HepG2 (cell line): ENCODE data around the gene ITPR1. TPM values are rescaled to one million over a fixed set of nuclear protein-coding genes. Genes with fewer than 3 reads are reported as not detected.

Experiments
- ARNTL ChIP-seq: sonication (generic); formaldehyde crosslinking; IDR thresholded peaks from 2 replicates; pipeline ENCODE4 v1.4.0; 2020; ENCODE audit warnings: mild to moderate bottlenecking, missing genetic modification reagents
- KMT2A ChIP-seq: sonication (generic); formaldehyde crosslinking; IDR thresholded peaks from 2 replicates; pipeline ENCODE4 v1.4.0; 2020; ENCODE audit warnings: missing genetic modification reagents
- REL ChIP-seq: sonication (generic); formaldehyde crosslinking; conservative IDR thresholded peaks from 2 replicates; pipeline ENCODE4 v1.8.0; 2022; ENCODE audit warnings: mild to moderate bottlenecking, missing genetic modification reagents, moderate library complexity
- SRSF9 ChIP-seq: fragments of 200-400 bp; formaldehyde crosslinking; IDR thresholded peaks from 2 replicates; pipeline ENCODE4 v1.6.1; 2018; ENCODE audit warnings: borderline replicate concordance, mild to moderate bottlenecking, low read depth, low read length; ENCODE audit not compliant: insufficient read depth, poor library complexity, severe bottlenecking
- XBP1 ChIP-seq: sonication (generic); formaldehyde crosslinking; IDR thresholded peaks from 2 replicates; pipeline ENCODE4 v1.5.0; 2020; ENCODE audit warnings: missing genetic modification reagents
- ZMYM3 ChIP-seq: sonication (generic); formaldehyde crosslinking; IDR thresholded peaks from 2 replicates; pipeline ENCODE4 v1.5.1; 2020; ENCODE audit warnings: mild to moderate bottlenecking, missing genetic modification reagents
- ZNF251 ChIP-seq: sonication (generic); formaldehyde crosslinking; IDR thresholded peaks from 2 replicates; pipeline ENCODE4 v1.9.0; 2021; ENCODE audit warnings: mild to moderate bottlenecking, missing genetic modification reagents
- ZNF33B ChIP-seq: sonication (generic); formaldehyde crosslinking; IDR thresholded peaks from 2 replicates; pipeline ENCODE4 v1.5.1; 2020; ENCODE audit warnings: mild to moderate bottlenecking, missing genetic modification reagents
- ZNF569 ChIP-seq: sonication (generic); formaldehyde crosslinking; IDR thresholded peaks from 2 replicates; pipeline ENCODE4 v1.5.0; 2020; ENCODE audit warnings: mild to moderate bottlenecking, missing genetic modification reagents, moderate library complexity, borderline replicate concordance
- ZNF747 ChIP-seq: sonication (generic); formaldehyde crosslinking; IDR thresholded peaks from 2 replicates; pipeline ENCODE4 v1.8.1; 2023; ENCODE audit warnings: missing genetic modification reagents, mild to moderate bottlenecking, borderline replicate concordance
- polyA plus RNA-seq, 8 experiments: library from polyadenylated mRNA; depleted of rRNA in 3 of 8; stranded (reverse) in 7 of 8; unstranded in 1 of 8; fragments of >200 nt; fragmentation: Illumina TruSeq in 4 of 8; extraction: Trizol in 4 of 8; gene quantifications; 2 replicates each; pipeline versions ENCODE4 v1.2.1 to v1.2.3, GENCODE V29; 2011 to 2016; ENCODE audit warnings: low read depth in 4 of 8, missing spikeins in 1 of 8, mixed read lengths in 1 of 8; ENCODE audit not compliant: insufficient read depth in 1 of 8
- total RNA-seq, 5 experiments: library from RNA; depleted of rRNA; stranded (reverse); fragments of >200 nt; fragmentation: Illumina TruSeq; extraction: Trizol; gene quantifications; 2 replicates each; pipeline ENCODE4 v1.2.3, GENCODE V29; 2016; ENCODE audit warnings: low read depth in 1 of 5
- TF ChIP-seq, protein P1 (sequence below): fragments of 450-650 bp; IDR thresholded peaks from 2 replicates; pipeline ENCODE4 v1.6.1; 2016
- TF ChIP-seq, protein P2 (sequence below), 2 experiments: sonication (generic) in 1 of 2; formaldehyde crosslinking in 1 of 2; IDR thresholded peaks; 2 replicates each; pipeline versions ENCODE4 v1.6.1 to v1.9.0; 2014 to 2022; ENCODE audit warnings: antibody characterized with exemption in 1 of 2, borderline replicate concordance in 1 of 2, inconsistent platforms in 1 of 2, low read depth in 1 of 2, missing genetic modification reagents in 1 of 2
- TF ChIP-seq, protein P3 (sequence below): sonication (generic); formaldehyde crosslinking; IDR thresholded peaks from 2 replicates; pipeline ENCODE4 v1.5.0; 2020; ENCODE audit warnings: mild to moderate bottlenecking, missing genetic modification reagents
- TF ChIP-seq, protein P4 (sequence below): sonication (generic); formaldehyde crosslinking; conservative IDR thresholded peaks from 2 replicates; pipeline ENCODE4 v1.4.0; 2020; ENCODE audit warnings: mild to moderate bottlenecking, missing genetic modification reagents, moderate library complexity

The ITPR1 gene
- total and polyA plus RNA-seq, 2 of the 13 experiments (the other 11 are each of a cell fraction or from before 2014, with no cell fraction given): 10.0 to 11.4 TPM

DNA sequence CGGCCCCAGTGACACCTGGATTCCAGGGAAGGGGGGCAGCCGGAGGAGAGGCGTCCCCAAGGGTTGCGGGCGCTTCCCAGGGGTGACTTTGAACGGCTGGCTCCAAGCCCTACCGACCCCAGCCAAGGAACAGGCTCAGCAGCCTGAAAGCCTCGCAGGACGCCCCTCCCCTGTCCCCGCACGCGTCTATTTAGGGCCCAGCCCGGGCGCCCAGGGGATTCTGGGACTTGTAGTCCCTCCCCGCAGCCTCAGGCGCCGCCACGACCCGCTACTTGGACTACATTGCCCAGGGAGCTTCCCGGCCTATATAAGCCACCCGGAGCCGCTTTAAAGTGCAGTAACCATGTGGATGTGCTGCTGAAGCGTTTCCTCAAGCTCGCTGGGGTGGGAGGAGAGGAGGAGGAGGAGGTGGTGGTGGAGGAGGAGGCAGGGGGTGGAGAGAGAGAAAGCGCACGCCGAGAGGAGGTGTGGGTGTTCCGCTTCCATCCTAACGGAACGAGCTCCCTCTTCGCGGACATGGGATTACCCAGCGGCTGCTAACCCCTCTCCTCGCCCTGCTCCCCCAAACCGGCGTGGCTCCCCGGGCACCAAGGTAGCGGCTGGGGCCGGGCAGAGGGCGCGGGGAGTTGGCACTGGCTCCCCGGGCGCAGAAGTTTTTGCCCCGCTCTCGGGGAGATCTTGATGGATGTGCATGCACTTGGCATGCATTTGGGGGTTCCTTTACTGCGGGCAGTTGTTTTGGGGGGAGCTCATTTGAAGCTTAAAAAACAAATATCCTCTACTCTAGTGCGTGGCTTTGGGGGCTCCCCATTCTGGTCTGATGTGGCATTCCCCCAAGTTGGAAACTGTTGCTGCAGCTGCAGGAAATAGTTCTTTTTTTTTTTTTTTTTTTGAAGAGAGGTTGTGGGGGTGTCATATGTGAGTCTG is at the start of gene ITPR1 (continued):
- TF ChIP-seq ZNF251 (CRISPR knock-in tag) (no peak), XBP1 (no peak), REL (CRISPR knock-in tag) (0 out of 2 replicates have a peak, but pooled peaks have one; percentile 47), ZMYM3 (no peak), ZNF747 (CRISPR knock-in tag) (peak; percentile 49; the same call in 1 of the 2 replicates), ARNTL (CRISPR knock-in tag) (peak; percentile 63; the same call in 1 of the 2 replicates), KMT2A (CRISPR knock-in tag) (no peak), ZNF33B (CRISPR knock-in tag) (no peak), SRSF9 (no peak), ZNF569 (CRISPR knock-in tag) (no peak)
- TF ChIP-seq, protein P1, sequence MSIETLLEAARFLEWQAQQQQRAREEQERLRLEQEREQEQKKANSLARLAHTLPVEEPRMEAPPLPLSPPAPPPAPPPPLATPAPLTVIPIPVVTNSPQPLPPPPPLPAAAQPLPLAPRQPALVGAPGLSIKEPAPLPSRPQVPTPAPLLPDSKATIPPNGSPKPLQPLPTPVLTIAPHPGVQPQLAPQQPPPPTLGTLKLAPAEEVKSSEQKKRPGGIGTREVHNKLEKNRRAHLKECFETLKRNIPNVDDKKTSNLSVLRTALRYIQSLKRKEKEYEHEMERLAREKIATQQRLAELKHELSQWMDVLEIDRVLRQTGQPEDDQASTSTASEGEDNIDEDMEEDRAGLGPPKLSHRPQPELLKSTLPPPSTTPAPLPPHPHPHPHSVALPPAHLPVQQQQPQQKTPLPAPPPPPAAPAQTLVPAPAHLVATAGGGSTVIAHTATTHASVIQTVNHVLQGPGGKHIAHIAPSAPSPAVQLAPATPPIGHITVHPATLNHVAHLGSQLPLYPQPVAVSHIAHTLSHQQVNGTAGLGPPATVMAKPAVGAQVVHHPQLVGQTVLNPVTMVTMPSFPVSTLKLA: peak; percentile 57
- TF ChIP-seq, protein P2, sequence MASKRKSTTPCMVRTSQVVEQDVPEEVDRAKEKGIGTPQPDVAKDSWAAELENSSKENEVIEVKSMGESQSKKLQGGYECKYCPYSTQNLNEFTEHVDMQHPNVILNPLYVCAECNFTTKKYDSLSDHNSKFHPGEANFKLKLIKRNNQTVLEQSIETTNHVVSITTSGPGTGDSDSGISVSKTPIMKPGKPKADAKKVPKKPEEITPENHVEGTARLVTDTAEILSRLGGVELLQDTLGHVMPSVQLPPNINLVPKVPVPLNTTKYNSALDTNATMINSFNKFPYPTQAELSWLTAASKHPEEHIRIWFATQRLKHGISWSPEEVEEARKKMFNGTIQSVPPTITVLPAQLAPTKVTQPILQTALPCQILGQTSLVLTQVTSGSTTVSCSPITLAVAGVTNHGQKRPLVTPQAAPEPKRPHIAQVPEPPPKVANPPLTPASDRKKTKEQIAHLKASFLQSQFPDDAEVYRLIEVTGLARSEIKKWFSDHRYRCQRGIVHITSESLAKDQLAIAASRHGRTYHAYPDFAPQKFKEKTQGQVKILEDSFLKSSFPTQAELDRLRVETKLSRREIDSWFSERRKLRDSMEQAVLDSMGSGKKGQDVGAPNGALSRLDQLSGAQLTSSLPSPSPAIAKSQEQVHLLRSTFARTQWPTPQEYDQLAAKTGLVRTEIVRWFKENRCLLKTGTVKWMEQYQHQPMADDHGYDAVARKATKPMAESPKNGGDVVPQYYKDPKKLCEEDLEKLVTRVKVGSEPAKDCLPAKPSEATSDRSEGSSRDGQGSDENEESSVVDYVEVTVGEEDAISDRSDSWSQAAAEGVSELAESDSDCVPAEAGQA (IDR thresholded peaks at IDR 0.05; ENCODE audit: low read depth): no peak
- TF ChIP-seq, protein P2 (CRISPR knock-in tag; IDR thresholded peaks at IDR 0.05; ENCODE audit: borderline replicate concordance): no peak
- TF ChIP-seq, protein P3, sequence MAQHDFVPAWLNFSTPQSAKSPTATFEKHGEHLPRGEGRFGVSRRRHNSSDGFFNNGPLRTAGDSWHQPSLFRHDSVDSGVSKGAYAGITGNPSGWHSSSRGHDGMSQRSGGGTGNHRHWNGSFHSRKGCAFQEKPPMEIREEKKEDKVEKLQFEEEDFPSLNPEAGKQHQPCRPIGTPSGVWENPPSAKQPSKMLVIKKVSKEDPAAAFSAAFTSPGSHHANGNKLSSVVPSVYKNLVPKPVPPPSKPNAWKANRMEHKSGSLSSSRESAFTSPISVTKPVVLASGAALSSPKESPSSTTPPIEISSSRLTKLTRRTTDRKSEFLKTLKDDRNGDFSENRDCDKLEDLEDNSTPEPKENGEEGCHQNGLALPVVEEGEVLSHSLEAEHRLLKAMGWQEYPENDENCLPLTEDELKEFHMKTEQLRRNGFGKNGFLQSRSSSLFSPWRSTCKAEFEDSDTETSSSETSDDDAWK: no peak
- TF ChIP-seq, protein P4, sequence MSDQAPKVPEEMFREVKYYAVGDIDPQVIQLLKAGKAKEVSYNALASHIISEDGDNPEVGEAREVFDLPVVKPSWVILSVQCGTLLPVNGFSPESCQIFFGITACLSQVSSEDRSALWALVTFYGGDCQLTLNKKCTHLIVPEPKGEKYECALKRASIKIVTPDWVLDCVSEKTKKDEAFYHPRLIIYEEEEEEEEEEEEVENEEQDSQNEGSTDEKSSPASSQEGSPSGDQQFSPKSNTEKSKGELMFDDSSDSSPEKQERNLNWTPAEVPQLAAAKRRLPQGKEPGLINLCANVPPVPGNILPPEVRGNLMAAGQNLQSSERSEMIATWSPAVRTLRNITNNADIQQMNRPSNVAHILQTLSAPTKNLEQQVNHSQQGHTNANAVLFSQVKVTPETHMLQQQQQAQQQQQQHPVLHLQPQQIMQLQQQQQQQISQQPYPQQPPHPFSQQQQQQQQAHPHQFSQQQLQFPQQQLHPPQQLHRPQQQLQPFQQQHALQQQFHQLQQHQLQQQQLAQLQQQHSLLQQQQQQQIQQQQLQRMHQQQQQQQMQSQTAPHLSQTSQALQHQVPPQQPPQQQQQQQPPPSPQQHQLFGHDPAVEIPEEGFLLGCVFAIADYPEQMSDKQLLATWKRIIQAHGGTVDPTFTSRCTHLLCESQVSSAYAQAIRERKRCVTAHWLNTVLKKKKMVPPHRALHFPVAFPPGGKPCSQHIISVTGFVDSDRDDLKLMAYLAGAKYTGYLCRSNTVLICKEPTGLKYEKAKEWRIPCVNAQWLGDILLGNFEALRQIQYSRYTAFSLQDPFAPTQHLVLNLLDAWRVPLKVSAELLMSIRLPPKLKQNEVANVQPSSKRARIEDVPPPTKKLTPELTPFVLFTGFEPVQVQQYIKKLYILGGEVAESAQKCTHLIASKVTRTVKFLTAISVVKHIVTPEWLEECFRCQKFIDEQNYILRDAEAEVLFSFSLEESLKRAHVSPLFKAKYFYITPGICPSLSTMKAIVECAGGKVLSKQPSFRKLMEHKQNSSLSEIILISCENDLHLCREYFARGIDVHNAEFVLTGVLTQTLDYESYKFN (CRISPR knock-in tag): peak; percentile 58; the same call in 1 of the 2 replicates
